ENCODE results near the gene PSMG1.

PSMG1 gene

GRCh38 chr21:39218082-39218409 is 34.8 kb upstream of the PSMG1 start:
- TF ChIP-seq CTCF (conservative IDR thresholded peaks at IDR 0.05; ENCODE audit: low read depth, low read length) = no peak
- DNase-seq (ENCODE audit: low read depth) = no peak
- no peak overlapping the region for H3K4me3 ChIP-seq (ENCODE audit: low read length)

- TF ChIP-seq CTCF (conservative IDR thresholded peaks at IDR 0.05; ENCODE audit: low read depth, low read length) = no peak
- DNase-seq (ENCODE audit: low read depth) = no peak
- H3K4me3 ChIP-seq (ENCODE audit: low read length) = no peak overlapping the region
Observed at GRCh38 chr21:39217356-39218081, 34.3 kb upstream of the PSMG1 start.

GRCh38 chr21:39216290-39216689 is 33.0 kb upstream of the PSMG1 start:
- no peak overlapping the region for H3K4me3 ChIP-seq (ENCODE audit: low read length)
- no peak for DNase-seq (ENCODE audit: low read depth)
- TF ChIP-seq CTCF (conservative IDR thresholded peaks at IDR 0.05; ENCODE audit: low read depth, low read length) = no peak

- H3K4me3 ChIP-seq (ENCODE audit: low read length) = no peak overlapping the region
- DNase-seq (ENCODE audit: low read depth) = no peak
- TF ChIP-seq CTCF (conservative IDR thresholded peaks at IDR 0.05; ENCODE audit: low read depth, low read length) = no peak
Observed at GRCh38 chr21:39215078-39215477, 31.8 kb upstream of the PSMG1 start.

DNA sequence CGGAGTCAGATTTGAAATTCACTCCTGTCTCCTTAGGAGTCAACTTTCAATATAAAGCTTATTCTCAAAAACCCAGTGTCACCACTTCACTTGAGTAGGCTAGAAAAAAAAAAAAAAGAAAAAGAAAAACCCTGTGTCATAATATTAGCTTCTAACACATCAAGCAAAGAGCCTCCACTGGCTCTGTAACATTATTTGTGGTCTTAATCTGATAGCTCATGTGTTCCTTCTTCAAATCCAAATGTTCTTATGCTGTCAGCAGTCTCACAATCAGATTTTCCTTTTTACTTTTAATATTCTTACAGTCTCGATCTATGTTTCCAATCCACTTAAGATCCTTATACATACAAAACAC is 26.1 kb upstream of the PSMG1 start:
- TF ChIP-seq CTCF (conservative IDR thresholded peaks at IDR 0.05; ENCODE audit: low read depth, low read length) = no peak
- no peak overlapping the region for H3K4me3 ChIP-seq (ENCODE audit: low read length)
- no peak for DNase-seq (ENCODE audit: low read depth)

DNA sequence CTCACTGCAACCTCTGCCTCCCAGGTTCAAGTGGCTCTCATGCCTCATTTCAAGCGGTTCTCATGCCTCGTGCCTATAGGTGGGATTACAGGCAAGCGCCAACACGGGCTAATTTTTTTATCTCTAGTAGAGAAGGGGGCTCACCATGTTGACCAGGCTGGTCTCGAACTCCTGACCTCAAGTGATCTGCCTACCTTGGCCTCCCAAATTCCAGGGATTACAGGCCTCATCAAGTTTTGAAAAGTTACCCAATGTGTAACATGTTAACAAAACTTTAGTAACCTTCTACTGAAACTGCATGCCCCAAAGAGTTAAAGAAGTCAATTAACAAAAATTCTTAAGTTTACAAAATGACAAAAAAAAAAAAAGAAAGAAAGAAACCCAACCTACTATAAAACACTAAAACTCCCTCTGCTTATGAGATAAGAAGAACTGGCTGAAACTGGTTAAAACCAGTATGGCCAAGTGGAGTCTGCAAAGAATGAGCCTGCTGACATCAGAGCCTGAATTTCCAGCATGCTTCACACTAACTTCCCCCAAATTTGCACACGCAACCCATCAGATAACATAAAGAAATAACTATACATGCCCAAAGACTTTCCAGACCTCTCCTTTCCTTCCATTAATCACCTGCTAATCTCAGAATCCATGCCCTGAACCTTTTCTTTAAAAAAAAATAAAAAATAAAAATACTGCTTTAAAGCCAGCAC is 25.5 kb upstream of the PSMG1 start:
- no peak for TF ChIP-seq CTCF (conservative IDR thresholded peaks at IDR 0.05; ENCODE audit: low read depth, low read length)
- no peak for DNase-seq (ENCODE audit: low read depth)
- no peak overlapping the region for H3K4me3 ChIP-seq (ENCODE audit: low read length)

- no peak overlapping the region for H3K4me3 ChIP-seq (ENCODE audit: low read length)
- TF ChIP-seq CTCF (conservative IDR thresholded peaks at IDR 0.05; ENCODE audit: low read depth, low read length) = peak; percentile 26
- no peak for DNase-seq (ENCODE audit: low read depth)
Observed at GRCh38 chr21:39204134-39204533, 20.9 kb upstream of the PSMG1 start.

Measured in retinal pigment epithelial cell (primary cell).